A549 (cell line): Measurements from ENCODE around the gene FOXP1.

Source experiments
- BHLHE40 ChIP-seq: IDR thresholded peaks from 2 replicates; pipeline ENCODE4 v1.6.1; 2012; ENCODE audit warnings: low read depth, low read length, inconsistent platforms
- EP300 ChIP-seq, 2 experiments: fragments of >200 bp; sonication (Bioruptor Twin); formaldehyde crosslinking; IDR thresholded peaks; 2 replicates in 1 of 2; 3 replicates in 1 of 2; pipeline ENCODE4 v1.6.1; 2016 to 2017
- FOSL2 ChIP-seq, 2 experiments: fragments of 450-650 bp in 1 of 2; fragments of >200 bp in 1 of 2; sonication (Bioruptor Twin) in 1 of 2; formaldehyde crosslinking; IDR thresholded peaks; 2 replicates each; pipeline versions ENCODE4 v1.5.0 to v1.6.1; 2016 to 2020; ENCODE audit warnings: mild to moderate bottlenecking in 1 of 2, moderate library complexity in 1 of 2
- HOXB5 ChIP-seq: fragments of 250-450 bp; sonication (Bioruptor Pico); IDR thresholded peaks from 2 replicates; pipeline ENCODE4 v1.5.0; 2020; ENCODE audit warnings: mild to moderate bottlenecking, moderate library complexity
- JUNB ChIP-seq: fragments of >200 bp; sonication (Bioruptor Twin); formaldehyde crosslinking; IDR thresholded peaks from 2 replicates; pipeline ENCODE4 v1.6.1; 2016
- MAZ ChIP-seq: fragments of 150-350 bp; IDR thresholded peaks from 2 replicates; pipeline ENCODE4 v1.6.1; 2014; ENCODE audit warnings: antibody characterized with exemption, low read depth, low read length, borderline replicate concordance
- POLR2A ChIP-seq: IDR thresholded peaks from 2 replicates; pipeline ENCODE4 v1.6.1; 2012; ENCODE audit warnings: mild to moderate bottlenecking, low read length
- RAD21 ChIP-seq, 2 experiments: fragments of >200 bp in 1 of 2; sonication (Bioruptor Twin) in 1 of 2; formaldehyde crosslinking in 1 of 2; IDR thresholded peaks in 1 of 2; conservative IDR thresholded peaks in 1 of 2; 2 replicates in 1 of 2; 3 replicates in 1 of 2; pipeline ENCODE4 v1.6.1; 2012 to 2018; ENCODE audit warnings: inconsistent platforms in 1 of 2
- RCOR1 ChIP-seq: fragments of 150-350 bp; IDR thresholded peaks from 2 replicates; pipeline ENCODE4 v1.6.1; 2014; ENCODE audit warnings: antibody characterized with exemption, low read length, low read depth
- RFX5 ChIP-seq: fragments of 450-650 bp; IDR thresholded peaks from 2 replicates; pipeline ENCODE4 v1.7.1; 2014; ENCODE audit warnings: antibody characterized with exemption, mild to moderate bottlenecking, moderate library complexity
- TF ChIP-seq, protein P1 (sequence below): fragments of >200 bp; sonication (Bioruptor Twin); formaldehyde crosslinking; IDR thresholded peaks from 3 replicates; pipeline ENCODE4 v1.5.1; 2016
- TF ChIP-seq, protein P2 (sequence below): fragments of 200-600 bp; sonication (generic); IDR thresholded peaks from 2 replicates; pipeline ENCODE4 v1.6.1; 2016; ENCODE audit warnings: antibody characterized with exemption, mild to moderate bottlenecking, moderate library complexity
- TF ChIP-seq, protein P3 (sequence below): fragments of 450-650 bp; IDR thresholded peaks from 2 replicates; pipeline ENCODE4 v1.6.1; 2014; ENCODE audit warnings: antibody characterized with exemption
- TF ChIP-seq, protein P4 (sequence below): fragments of >200 bp; sonication (Bioruptor Twin); formaldehyde crosslinking; IDR thresholded peaks from 3 replicates; pipeline ENCODE4 v1.6.1; 2016

DNA sequence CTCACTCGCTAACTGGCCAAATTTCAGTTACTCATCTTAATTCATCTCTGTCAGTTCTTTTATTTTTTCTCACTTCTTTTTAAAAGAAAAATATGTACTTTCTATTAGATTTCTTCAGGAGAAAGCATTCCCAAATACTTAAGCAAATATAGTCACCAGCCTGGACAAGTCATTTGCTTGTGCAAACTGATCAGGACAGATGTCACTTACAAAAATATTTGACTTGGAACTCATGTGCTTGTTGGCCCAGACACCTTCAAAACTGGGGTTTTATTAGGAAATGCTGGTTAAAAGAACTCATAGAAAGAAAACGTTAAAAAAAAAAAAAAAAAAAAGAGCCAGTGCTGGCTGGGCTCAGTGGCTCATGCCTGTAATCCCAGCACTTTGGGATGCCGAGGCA lies 31.3 kb upstream of the FOXP1 start:
- TF ChIP-seq, protein P1, sequence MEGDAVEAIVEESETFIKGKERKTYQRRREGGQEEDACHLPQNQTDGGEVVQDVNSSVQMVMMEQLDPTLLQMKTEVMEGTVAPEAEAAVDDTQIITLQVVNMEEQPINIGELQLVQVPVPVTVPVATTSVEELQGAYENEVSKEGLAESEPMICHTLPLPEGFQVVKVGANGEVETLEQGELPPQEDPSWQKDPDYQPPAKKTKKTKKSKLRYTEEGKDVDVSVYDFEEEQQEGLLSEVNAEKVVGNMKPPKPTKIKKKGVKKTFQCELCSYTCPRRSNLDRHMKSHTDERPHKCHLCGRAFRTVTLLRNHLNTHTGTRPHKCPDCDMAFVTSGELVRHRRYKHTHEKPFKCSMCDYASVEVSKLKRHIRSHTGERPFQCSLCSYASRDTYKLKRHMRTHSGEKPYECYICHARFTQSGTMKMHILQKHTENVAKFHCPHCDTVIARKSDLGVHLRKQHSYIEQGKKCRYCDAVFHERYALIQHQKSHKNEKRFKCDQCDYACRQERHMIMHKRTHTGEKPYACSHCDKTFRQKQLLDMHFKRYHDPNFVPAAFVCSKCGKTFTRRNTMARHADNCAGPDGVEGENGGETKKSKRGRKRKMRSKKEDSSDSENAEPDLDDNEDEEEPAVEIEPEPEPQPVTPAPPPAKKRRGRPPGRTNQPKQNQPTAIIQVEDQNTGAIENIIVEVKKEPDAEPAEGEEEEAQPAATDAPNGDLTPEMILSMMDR, result no peak
- TF ChIP-seq, protein P2, sequence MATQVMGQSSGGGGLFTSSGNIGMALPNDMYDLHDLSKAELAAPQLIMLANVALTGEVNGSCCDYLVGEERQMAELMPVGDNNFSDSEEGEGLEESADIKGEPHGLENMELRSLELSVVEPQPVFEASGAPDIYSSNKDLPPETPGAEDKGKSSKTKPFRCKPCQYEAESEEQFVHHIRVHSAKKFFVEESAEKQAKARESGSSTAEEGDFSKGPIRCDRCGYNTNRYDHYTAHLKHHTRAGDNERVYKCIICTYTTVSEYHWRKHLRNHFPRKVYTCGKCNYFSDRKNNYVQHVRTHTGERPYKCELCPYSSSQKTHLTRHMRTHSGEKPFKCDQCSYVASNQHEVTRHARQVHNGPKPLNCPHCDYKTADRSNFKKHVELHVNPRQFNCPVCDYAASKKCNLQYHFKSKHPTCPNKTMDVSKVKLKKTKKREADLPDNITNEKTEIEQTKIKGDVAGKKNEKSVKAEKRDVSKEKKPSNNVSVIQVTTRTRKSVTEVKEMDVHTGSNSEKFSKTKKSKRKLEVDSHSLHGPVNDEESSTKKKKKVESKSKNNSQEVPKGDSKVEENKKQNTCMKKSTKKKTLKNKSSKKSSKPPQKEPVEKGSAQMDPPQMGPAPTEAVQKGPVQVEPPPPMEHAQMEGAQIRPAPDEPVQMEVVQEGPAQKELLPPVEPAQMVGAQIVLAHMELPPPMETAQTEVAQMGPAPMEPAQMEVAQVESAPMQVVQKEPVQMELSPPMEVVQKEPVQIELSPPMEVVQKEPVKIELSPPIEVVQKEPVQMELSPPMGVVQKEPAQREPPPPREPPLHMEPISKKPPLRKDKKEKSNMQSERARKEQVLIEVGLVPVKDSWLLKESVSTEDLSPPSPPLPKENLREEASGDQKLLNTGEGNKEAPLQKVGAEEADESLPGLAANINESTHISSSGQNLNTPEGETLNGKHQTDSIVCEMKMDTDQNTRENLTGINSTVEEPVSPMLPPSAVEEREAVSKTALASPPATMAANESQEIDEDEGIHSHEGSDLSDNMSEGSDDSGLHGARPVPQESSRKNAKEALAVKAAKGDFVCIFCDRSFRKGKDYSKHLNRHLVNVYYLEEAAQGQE, result no peak
- TF ChIP-seq HOXB5 (CRISPR knock-in tag) (no peak), MAZ (no peak), BHLHE40 (no peak), EP300 (IDR thresholded peaks at IDR 0.05) (no peak), RAD21 (conservative IDR thresholded peaks at IDR 0.05 in 1 of 2, IDR thresholded peaks at IDR 0.05 in 1 of 2) (no peak), RCOR1 (no peak), FOSL2 (IDR thresholded peaks at IDR 0.05) (no peak), FOSL2 (CRISPR knock-in tag; IDR thresholded peaks at IDR 0.05) (no peak), POLR2A (no peak), JUNB (no peak), RFX5 (no peak)
- TF ChIP-seq, protein P3, sequence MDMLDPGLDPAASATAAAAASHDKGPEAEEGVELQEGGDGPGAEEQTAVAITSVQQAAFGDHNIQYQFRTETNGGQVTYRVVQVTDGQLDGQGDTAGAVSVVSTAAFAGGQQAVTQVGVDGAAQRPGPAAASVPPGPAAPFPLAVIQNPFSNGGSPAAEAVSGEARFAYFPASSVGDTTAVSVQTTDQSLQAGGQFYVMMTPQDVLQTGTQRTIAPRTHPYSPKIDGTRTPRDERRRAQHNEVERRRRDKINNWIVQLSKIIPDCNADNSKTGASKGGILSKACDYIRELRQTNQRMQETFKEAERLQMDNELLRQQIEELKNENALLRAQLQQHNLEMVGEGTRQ, result no peak
- TF ChIP-seq, protein P4, sequence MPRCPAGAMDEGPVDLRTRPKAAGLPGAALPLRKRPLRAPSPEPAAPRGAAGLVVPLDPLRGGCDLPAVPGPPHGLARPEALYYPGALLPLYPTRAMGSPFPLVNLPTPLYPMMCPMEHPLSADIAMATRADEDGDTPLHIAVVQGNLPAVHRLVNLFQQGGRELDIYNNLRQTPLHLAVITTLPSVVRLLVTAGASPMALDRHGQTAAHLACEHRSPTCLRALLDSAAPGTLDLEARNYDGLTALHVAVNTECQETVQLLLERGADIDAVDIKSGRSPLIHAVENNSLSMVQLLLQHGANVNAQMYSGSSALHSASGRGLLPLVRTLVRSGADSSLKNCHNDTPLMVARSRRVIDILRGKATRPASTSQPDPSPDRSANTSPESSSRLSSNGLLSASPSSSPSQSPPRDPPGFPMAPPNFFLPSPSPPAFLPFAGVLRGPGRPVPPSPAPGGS, result no peak
